Putamen (tissue), 1 donor: ENCODE measurements around the gene PTTG2.

Experiments
- DNase-seq: peaks from one replicate; pipeline ENCODE4 v3.0.0-alpha.2; 2016; ENCODE audit warnings: low spot score

The PTTG2 gene

GRCh38 chr4:37985730-37986275, 25.6 kb downstream of the PTTG2 start:
- no peak for DNase-seq

- no peak for DNase-seq
These were observed 28.5 kb downstream of the PTTG2 start for GRCh38 chr4:37988670-37989069.

- DNase-seq = peak; percentile 11
These were observed 29.4 kb downstream of the PTTG2 start for GRCh38 chr4:37989398-37990260.

- no peak for DNase-seq
These were observed 30.6 kb downstream of the PTTG2 start for GRCh38 chr4:37990731-37991245.

- no peak for DNase-seq
These were observed 31.6 kb downstream of the PTTG2 start for GRCh38 chr4:37991623-37992410.

GRCh38 chr4:37993806-37994205, 33.6 kb downstream of the PTTG2 start:
- no peak for DNase-seq

GRCh38 chr4:37994569-37994968, 34.4 kb downstream of the PTTG2 start:
- DNase-seq = no peak

GRCh38 chr4:37995299-37995821, 35.2 kb downstream of the PTTG2 start:
- DNase-seq = no peak

- no peak for DNase-seq
These were observed 36.0 kb downstream of the PTTG2 start for GRCh38 chr4:37995981-37996775.

- DNase-seq = no peak
These were observed 38.0 kb downstream of the PTTG2 start for GRCh38 chr4:37998226-37998625.

GRCh38 chr4:37999000-37999716, 39.0 kb downstream of the PTTG2 start:
- no peak for DNase-seq

GRCh38 chr4:37999965-38000364, 39.8 kb downstream of the PTTG2 start:
- no peak for DNase-seq

GRCh38 chr4:38001927-38002326, 41.7 kb downstream of the PTTG2 start:
- DNase-seq = no peak

- no peak for DNase-seq
These were observed 42.4 kb downstream of the PTTG2 start for GRCh38 chr4:38002451-38003071.

- no peak for DNase-seq
These were observed 42.9 kb downstream of the PTTG2 start for GRCh38 chr4:38003102-38003501.

GRCh38 chr4:38003628-38004027, 43.4 kb downstream of the PTTG2 start:
- DNase-seq = no peak

GRCh38 chr4:38004062-38004461, 43.9 kb downstream of the PTTG2 start:
- DNase-seq = no peak

- DNase-seq = no peak
These were observed 44.7 kb downstream of the PTTG2 start for GRCh38 chr4:38004887-38005286.

GRCh38 chr4:38005637-38006036, 45.4 kb downstream of the PTTG2 start:
- no peak for DNase-seq

GRCh38 chr4:38007645-38008044, 47.4 kb downstream of the PTTG2 start:
- no peak for DNase-seq
